Trophoblast cell (in vitro differentiated cells and primary cell): ENCODE measurements around the gene HIRA.
"Not testable (repeated sequence)": the region's sequence is repeated elsewhere in the genome, so short reads cannot be mapped to it uniquely, and the experiment has no call there.

Source experiments
- DNase-seq, 2 donors: peaks; one replicate each; pipeline ENCODE4 v3.0.0-alpha.2; 2016
- H2AFZ ChIP-seq: 2 replicates; pipeline ENCODE4 v1.6.1; 2013; ENCODE audit warnings: low read length, moderate library complexity, mild to moderate bottlenecking; ENCODE audit not compliant: insufficient read depth, poor library complexity
- H2AK5ac ChIP-seq: 2 replicates; pipeline ENCODE4 v1.6.1; 2013; ENCODE audit warnings: mild to moderate bottlenecking, low read length
- H2BK120ac ChIP-seq: 2 replicates; pipeline ENCODE4 v1.6.1; 2013; ENCODE audit warnings: low read length, mild to moderate bottlenecking, moderate library complexity; ENCODE audit not compliant: insufficient read depth, poor library complexity
- H2BK12ac ChIP-seq: 2 replicates; pipeline ENCODE4 v1.6.1; 2013; ENCODE audit warnings: mild to moderate bottlenecking, low read length, moderate library complexity
- H2BK5ac ChIP-seq: 2 replicates; pipeline ENCODE4 v1.6.1; 2013; ENCODE audit warnings: low read length, low read depth, moderate library complexity, mild to moderate bottlenecking; ENCODE audit not compliant: poor library complexity
- H3K14ac ChIP-seq: 2 replicates; pipeline ENCODE4 v1.6.1; 2013; ENCODE audit warnings: mild to moderate bottlenecking, low read length
- H3K18ac ChIP-seq: 2 replicates; pipeline ENCODE4 v1.6.1; 2013; ENCODE audit warnings: mild to moderate bottlenecking, low read length
- H3K23ac ChIP-seq: 2 replicates; pipeline ENCODE4 v1.6.1; 2013; ENCODE audit warnings: low read length
- H3K27ac ChIP-seq: 2 replicates; pipeline ENCODE4 v1.5.1; 2013; ENCODE audit warnings: low read depth, mild to moderate bottlenecking, inconsistent platforms, low read length, moderate library complexity
- H3K27me3 ChIP-seq: 2 replicates; pipeline ENCODE4 v1.6.1; 2013; ENCODE audit warnings: inconsistent platforms, mild to moderate bottlenecking, low read length, moderate library complexity; ENCODE audit not compliant: insufficient read depth
- H3K36me3 ChIP-seq, 2 experiments: 1 replicate in 1 of 2; 2 replicates in 1 of 2; pipeline ENCODE4 v1.6.1; 2013; ENCODE audit warnings: low read length in 2 of 2, mild to moderate bottlenecking in 2 of 2, moderate library complexity in 1 of 2; ENCODE audit not compliant: insufficient read depth in 2 of 2, control insufficient read depth in 1 of 2
- H3K4ac ChIP-seq: 2 replicates; pipeline ENCODE4 v1.6.1; 2013; ENCODE audit warnings: low read depth, mild to moderate bottlenecking, low read length, moderate library complexity
- H3K4me1 ChIP-seq, 2 experiments: 1 replicate in 1 of 2; 2 replicates in 1 of 2; pipeline ENCODE4 v1.6.1; 2013; ENCODE audit warnings: low read length in 2 of 2, mild to moderate bottlenecking in 2 of 2, moderate library complexity in 1 of 2; ENCODE audit not compliant: insufficient read depth in 2 of 2, control insufficient read depth in 1 of 2
- H3K4me2 ChIP-seq: 2 replicates; pipeline ENCODE4 v1.6.1; 2013; ENCODE audit warnings: inconsistent platforms, mild to moderate bottlenecking, low read length, moderate library complexity
- H3K4me3 ChIP-seq: 2 replicates; pipeline ENCODE4 v1.5.1; 2013; ENCODE audit warnings: mild to moderate bottlenecking, low read depth, low read length, inconsistent platforms
- H3K79me1 ChIP-seq: one replicate; pipeline ENCODE4 v1.6.1; 2013; ENCODE audit warnings: low read length
- H3K79me2 ChIP-seq: 2 replicates; pipeline ENCODE4 v1.6.1; 2013; ENCODE audit warnings: low read length, mild to moderate bottlenecking; ENCODE audit not compliant: control insufficient read depth, insufficient read depth, poor library complexity
- H3K9ac ChIP-seq: 2 replicates; pipeline ENCODE4 v1.6.1; 2013; ENCODE audit warnings: mild to moderate bottlenecking, low read length
- H3K9me3 ChIP-seq: 2 replicates; pipeline ENCODE4 v1.6.1; 2013; ENCODE audit warnings: low read depth, mild to moderate bottlenecking, control low read depth, inconsistent platforms, low read length; ENCODE audit not compliant: insufficient read depth
- H4K12ac ChIP-seq: 2 replicates; pipeline ENCODE4 v1.6.1; 2013; ENCODE audit warnings: low read depth, mild to moderate bottlenecking, low read length, moderate library complexity
- H4K8ac ChIP-seq: 2 replicates; pipeline ENCODE4 v1.6.1; 2013; ENCODE audit warnings: low read depth, mild to moderate bottlenecking, low read length, moderate library complexity
- H4K91ac ChIP-seq: one replicate; pipeline ENCODE4 v1.6.1; 2013; ENCODE audit warnings: low read depth, mild to moderate bottlenecking, low read length, moderate library complexity
- WGBS: extraction: QIAGEN DNeasy Blood & Tissue Kit; methylation state at CpG from one replicate; pipeline ENCODE4 v1.1.7; 2013; ENCODE audit warnings: missing lambda C conversion rate; ENCODE audit not compliant: insufficient read length, insufficient coverage; ENCODE audit errors: extremely low coverage; 5-methylcytosine and 5-hydroxymethylcytosine counted together

HIRA gene

DNA sequence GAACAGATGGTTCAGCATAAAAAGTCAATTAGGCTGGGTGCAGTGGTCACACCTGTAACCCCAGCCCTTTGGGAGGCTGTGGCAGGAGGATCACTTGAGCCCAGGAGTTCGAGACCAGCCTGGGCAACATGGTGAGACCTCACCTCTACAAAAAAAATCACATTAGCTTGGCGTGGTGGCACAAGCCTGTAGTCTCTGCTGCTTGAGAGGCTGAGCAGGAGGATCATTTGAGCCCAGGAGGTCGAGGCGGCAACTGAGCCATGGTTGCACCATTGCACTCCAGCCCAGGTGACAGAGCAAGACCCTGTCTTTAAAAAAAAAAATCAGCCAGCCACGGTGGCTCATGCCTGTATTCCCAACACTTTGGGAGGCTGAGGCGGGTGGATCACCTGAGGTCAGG lies 108.1 kb downstream of the HIRA start:
- H2BK5ac ChIP-seq, H2BK120ac ChIP-seq, H3K27ac ChIP-seq, H3K4ac ChIP-seq, H3K27me3 ChIP-seq, H3K23ac ChIP-seq, H3K18ac ChIP-seq, H3K4me3 ChIP-seq, H4K8ac ChIP-seq, H3K9ac ChIP-seq, H2AFZ ChIP-seq, H3K36me3 ChIP-seq, H3K4me2 ChIP-seq, H2AK5ac ChIP-seq, H3K79me1 ChIP-seq, H3K79me2 ChIP-seq, H2BK12ac ChIP-seq, H3K4me1 ChIP-seq, H3K14ac ChIP-seq, H4K91ac ChIP-seq, H4K12ac ChIP-seq, H3K9me3 ChIP-seq, DNase-seq: not testable (repeated sequence)
- WGBS: no CpG with 5 or more reads among the region's 6 CpGs

DNA sequence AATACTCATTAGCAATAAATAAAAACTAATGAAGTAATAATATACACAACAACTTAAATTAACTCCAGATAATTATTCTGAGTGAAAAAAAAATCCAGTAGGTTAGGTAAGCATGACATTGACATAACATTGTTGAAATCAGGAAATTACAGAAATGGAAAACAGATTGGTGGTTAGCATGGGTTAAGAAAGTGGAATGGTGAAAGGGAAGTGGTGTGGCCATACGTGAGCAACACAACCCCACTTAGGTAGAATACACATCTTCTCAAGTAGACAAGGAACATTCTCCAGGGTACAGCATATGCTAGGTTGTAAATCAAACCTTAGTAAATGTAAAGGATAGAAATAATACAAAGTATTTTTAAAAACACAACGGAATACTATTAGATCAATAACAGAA lies 109.8 kb downstream of the HIRA start:
- Histone ChIP-seq H3K4me3 (no peak overlapping the region), H4K91ac (no peak overlapping the region), H3K14ac (no peak overlapping the region), H2AFZ (no peak overlapping the region), H2BK12ac (no peak overlapping the region), H2AK5ac (no peak overlapping the region), H2BK120ac (no peak overlapping the region), H3K36me3 (no peaks in the 10 kb centered on the region), H3K79me2 (no peaks in the 10 kb centered on the region), H3K27ac (no peak overlapping the region), H3K27me3 (no peaks in the 10 kb centered on the region), H3K18ac (no peak overlapping the region), H3K23ac (no peak overlapping the region), H3K4me2 (no peak overlapping the region), H4K8ac (no peak overlapping the region), H3K4ac (no peak overlapping the region), H4K12ac (no peak overlapping the region), H2BK5ac (no peak overlapping the region), H3K9ac (no peak overlapping the region), H3K4me1 (no peaks in the 10 kb centered on the region), H3K9me3 (no peaks in the 10 kb centered on the region), H3K79me1 (no peaks in the 10 kb centered on the region)
- no CpG with 5 or more reads among the region's 2 CpGs for WGBS
- no peak for DNase-seq

DNA sequence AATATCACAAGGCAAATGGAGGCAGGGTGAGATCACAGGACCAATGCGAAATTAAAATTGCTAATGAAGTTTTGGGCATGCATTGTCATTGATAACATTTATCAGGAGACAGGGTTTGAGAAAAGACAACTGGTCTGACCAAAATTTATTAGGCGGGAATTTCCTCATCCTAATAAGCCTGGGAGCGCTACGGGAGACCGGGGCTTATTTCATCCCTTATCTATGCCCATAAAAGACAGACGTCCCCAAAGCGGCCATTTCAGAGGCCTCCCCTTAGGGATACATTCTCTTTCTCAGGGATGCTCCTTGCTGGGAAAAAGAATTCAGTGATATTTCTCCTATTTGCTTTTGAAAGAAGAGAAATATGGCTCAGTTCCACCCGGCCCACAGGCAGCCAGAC lies 111.4 kb downstream of the HIRA start:
- H3K9me3 ChIP-seq, H2AFZ ChIP-seq, H4K12ac ChIP-seq, H3K18ac ChIP-seq, H4K8ac ChIP-seq, H3K79me2 ChIP-seq, H2BK12ac ChIP-seq, H2BK5ac ChIP-seq, H3K14ac ChIP-seq, H2BK120ac ChIP-seq, H4K91ac ChIP-seq, H3K4me1 ChIP-seq, H3K36me3 ChIP-seq, H3K9ac ChIP-seq, DNase-seq, H2AK5ac ChIP-seq, H3K4me3 ChIP-seq, H3K79me1 ChIP-seq, H3K4ac ChIP-seq, H3K27me3 ChIP-seq, H3K27ac ChIP-seq, H3K4me2 ChIP-seq, H3K23ac ChIP-seq: not testable (repeated sequence)
- WGBS: no CpG with 5 or more reads among the region's 8 CpGs

- H4K12ac ChIP-seq: no peak overlapping the region
- H3K27ac ChIP-seq: no peak overlapping the region
- no peak overlapping the region for H3K4me2 ChIP-seq
- no peak overlapping the region for H4K8ac ChIP-seq
- no peak overlapping the region for H3K14ac ChIP-seq
- no peak overlapping the region for H3K23ac ChIP-seq
- H3K9ac ChIP-seq: no peak overlapping the region
- no peaks in the 10 kb centered on the region for H3K4me1 ChIP-seq
- H3K36me3 ChIP-seq: no peaks in the 10 kb centered on the region
- no peak for DNase-seq
- no peaks in the 10 kb centered on the region for H3K79me1 ChIP-seq
- no peak overlapping the region for H2AFZ ChIP-seq
- H3K18ac ChIP-seq: no peak overlapping the region
- no peak overlapping the region for H2BK5ac ChIP-seq
- no peak overlapping the region for H2BK12ac ChIP-seq
- H2BK120ac ChIP-seq: no peak overlapping the region
- no peak overlapping the region for H2AK5ac ChIP-seq
- H3K27me3 ChIP-seq: no peaks in the 10 kb centered on the region
- H3K79me2 ChIP-seq: no peaks in the 10 kb centered on the region
- H3K4me3 ChIP-seq: no peak overlapping the region
- no peaks in the 10 kb centered on the region for H3K9me3 ChIP-seq
- no peak overlapping the region for H3K4ac ChIP-seq
- no peak overlapping the region for H4K91ac ChIP-seq
These were observed 112.3 kb downstream of the HIRA start for GRCh38 chr22:19319281-19319680.

DNA sequence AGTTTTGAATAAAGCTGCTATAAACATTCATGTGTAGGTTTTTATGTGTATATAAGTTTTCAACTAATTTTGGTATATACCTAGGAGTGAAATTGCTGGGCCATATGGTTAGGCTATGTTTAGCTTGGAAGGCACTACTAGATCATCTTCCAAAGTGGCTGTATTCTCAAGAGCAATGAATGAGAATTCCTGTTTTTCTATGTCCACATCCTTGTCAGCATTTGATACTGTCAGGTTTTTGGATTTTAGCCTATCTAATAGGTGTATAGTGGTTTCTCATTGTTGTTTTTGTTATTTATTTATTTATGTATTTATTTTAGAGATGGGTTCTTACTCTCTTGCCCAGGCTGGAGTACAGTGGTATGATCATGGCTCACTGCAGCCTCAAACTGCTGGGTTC lies 113.7 kb downstream of the HIRA start:
- Histone ChIP-seq H3K4ac (no peak overlapping the region), H3K9me3 (no peaks in the 10 kb centered on the region), H2BK120ac (no peak overlapping the region), H3K14ac (no peak overlapping the region), H3K4me1 (no peaks in the 10 kb centered on the region), H2AFZ (no peak overlapping the region), H3K79me1 (no peaks in the 10 kb centered on the region), H4K91ac (no peak overlapping the region), H2BK12ac (no peak overlapping the region), H3K27me3 (no peaks in the 10 kb centered on the region), H3K79me2 (no peaks in the 10 kb centered on the region), H3K18ac (no peak overlapping the region), H2BK5ac (no peak overlapping the region), H3K9ac (no peak overlapping the region), H3K36me3 (no peaks in the 10 kb centered on the region), H3K4me3 (no peak overlapping the region), H4K12ac (no peak overlapping the region), H4K8ac (no peak overlapping the region), H2AK5ac (no peak overlapping the region), H3K27ac (no peak overlapping the region), H3K4me2 (no peak overlapping the region), H3K23ac (no peak overlapping the region)
- no peak for DNase-seq
